ENCODE data around the gene PLEKHG3. TPM values are rescaled to one million over a fixed set of nuclear protein-coding genes. Genes with fewer than 3 reads are reported as not detected.

The PLEKHG3 gene
- total RNA-seq, 4 donors from 2014 or later, result 58.1 to 273 (median 94.7) TPM

DNA sequence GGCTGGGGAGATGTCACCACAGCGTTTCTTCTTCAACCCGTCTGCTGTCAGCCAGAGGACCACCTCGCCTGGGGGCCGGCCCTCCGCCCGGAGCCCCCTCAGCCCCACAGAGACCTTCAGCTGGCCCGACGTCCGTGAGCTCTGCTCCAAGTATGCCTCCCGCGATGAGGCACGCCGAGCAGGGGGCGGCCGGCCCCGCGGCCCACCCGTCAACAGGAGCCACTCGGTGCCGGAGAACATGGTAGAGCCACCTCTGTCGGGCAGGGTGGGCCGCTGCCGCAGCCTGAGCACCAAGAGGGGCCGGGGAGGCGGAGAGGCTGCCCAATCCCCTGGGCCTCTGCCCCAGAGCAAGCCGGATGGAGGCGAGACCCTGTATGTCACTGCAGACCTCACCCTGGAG is 38.8 kb downstream of the PLEKHG3 start:
- 92 to 93% methylated on average over 3 to 27 of the region's 27 CpGs for WGBS, 2 donors (ENCODE audit: low coverage in 1 of 2)
- H3K36me3 ChIP-seq, result peaks cover 0 to 53% (median 20%) of the 10 kb centered on the region in 4 donors
- in situ Hi-C loops (cut with MboI; ENCODE audit: low pct_ligation_motif_present in 1 of 4, low pct_unique_long_range_greater_than_20kb in 1 of 4, low sequenced_read_pairs in 3 of 4), result no loop called here
- H3K9me3 ChIP-seq, result no peaks in the 10 kb centered on the region
- H3K27me3 ChIP-seq, result no peaks in the 10 kb centered on the region
- no peak overlapping the region for H3K4me3 ChIP-seq
- DNase-seq, result no peak
- intact Hi-C loops (cut with DNase I; ENCODE audit: low total_unique reads), result no loop called here
- H3K27ac ChIP-seq, result no peak overlapping the region
- TF ChIP-seq EP300 (IDR thresholded peaks at IDR 0.05; ENCODE audit: low read depth) (no peak), POLR2A (IDR thresholded peaks at IDR 0.05) (no peak), POLR2AphosphoS5 (IDR thresholded peaks at IDR 0.05) (no peak)
- TF ChIP-seq, protein P1, sequence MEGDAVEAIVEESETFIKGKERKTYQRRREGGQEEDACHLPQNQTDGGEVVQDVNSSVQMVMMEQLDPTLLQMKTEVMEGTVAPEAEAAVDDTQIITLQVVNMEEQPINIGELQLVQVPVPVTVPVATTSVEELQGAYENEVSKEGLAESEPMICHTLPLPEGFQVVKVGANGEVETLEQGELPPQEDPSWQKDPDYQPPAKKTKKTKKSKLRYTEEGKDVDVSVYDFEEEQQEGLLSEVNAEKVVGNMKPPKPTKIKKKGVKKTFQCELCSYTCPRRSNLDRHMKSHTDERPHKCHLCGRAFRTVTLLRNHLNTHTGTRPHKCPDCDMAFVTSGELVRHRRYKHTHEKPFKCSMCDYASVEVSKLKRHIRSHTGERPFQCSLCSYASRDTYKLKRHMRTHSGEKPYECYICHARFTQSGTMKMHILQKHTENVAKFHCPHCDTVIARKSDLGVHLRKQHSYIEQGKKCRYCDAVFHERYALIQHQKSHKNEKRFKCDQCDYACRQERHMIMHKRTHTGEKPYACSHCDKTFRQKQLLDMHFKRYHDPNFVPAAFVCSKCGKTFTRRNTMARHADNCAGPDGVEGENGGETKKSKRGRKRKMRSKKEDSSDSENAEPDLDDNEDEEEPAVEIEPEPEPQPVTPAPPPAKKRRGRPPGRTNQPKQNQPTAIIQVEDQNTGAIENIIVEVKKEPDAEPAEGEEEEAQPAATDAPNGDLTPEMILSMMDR (IDR thresholded peaks at IDR 0.05), result no peak
- H3K4me1 ChIP-seq, result peaks cover 0 to 13% (median 5%) of the 10 kb centered on the region in 4 donors

DNA sequence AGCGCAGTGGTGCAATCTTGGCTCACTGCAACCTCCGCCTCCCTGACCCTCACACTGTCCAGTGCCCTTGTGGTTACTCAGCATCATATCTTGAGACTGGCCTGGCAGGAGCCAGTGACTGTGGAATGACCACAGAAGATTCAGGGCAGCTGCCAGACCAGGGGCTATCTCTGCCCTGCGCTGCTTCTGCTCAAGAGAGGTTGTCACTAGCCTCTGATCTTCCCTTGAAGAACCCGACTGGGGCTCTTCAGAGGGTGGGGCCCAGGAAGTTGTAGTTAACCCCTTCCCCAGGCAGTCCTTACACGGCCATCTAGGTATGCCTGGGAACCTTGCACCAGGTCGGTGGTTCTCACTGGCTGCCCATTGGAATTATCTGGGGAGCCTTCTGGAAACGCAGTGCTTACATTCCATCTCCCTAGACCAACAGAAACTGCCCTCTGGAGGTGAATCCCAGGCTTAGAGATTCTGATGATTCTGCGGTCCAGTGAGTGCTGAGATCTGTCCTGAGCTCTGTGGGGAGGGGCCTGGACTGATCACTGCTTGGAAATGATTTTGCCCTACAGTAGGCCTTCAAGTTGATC is 41.4 kb downstream of the PLEKHG3 start:
- 56% methylated on average over 8 of the region's 8 CpGs; no CpG with 5 or more reads in 1 of the 2 donors for WGBS, 2 donors (ENCODE audit: low coverage in 1 of 2)
- intact Hi-C loops (cut with DNase I; ENCODE audit: low total_unique reads), result no loop called here
- peaks cover 0 to 13% (median 5%) of the 10 kb centered on the region in 4 donors for H3K4me1 ChIP-seq
- no peak for DNase-seq
- H3K9me3 ChIP-seq, result no peaks in the 10 kb centered on the region
- in situ Hi-C loops (cut with MboI; ENCODE audit: low pct_ligation_motif_present in 1 of 4, low pct_unique_long_range_greater_than_20kb in 1 of 4, low sequenced_read_pairs in 3 of 4), result no loop called here
- TF ChIP-seq EP300 (IDR thresholded peaks at IDR 0.05; ENCODE audit: low read depth) (no peak), POLR2AphosphoS5 (IDR thresholded peaks at IDR 0.05) (no peak), POLR2A (IDR thresholded peaks at IDR 0.05) (no peak)
- TF ChIP-seq, protein P1 (IDR thresholded peaks at IDR 0.05), result peak in 2 of 5 experiments; percentile 15 to 20
- no peaks in the 10 kb centered on the region for H3K27me3 ChIP-seq
- peaks cover 0 to 36% (median 14%) of the 10 kb centered on the region in 4 donors for H3K36me3 ChIP-seq
- peak overlapping the region in 2 of 4 donors; percentile 21 to 54 for H3K27ac ChIP-seq
- H3K4me3 ChIP-seq, result no peak overlapping the region

DNA sequence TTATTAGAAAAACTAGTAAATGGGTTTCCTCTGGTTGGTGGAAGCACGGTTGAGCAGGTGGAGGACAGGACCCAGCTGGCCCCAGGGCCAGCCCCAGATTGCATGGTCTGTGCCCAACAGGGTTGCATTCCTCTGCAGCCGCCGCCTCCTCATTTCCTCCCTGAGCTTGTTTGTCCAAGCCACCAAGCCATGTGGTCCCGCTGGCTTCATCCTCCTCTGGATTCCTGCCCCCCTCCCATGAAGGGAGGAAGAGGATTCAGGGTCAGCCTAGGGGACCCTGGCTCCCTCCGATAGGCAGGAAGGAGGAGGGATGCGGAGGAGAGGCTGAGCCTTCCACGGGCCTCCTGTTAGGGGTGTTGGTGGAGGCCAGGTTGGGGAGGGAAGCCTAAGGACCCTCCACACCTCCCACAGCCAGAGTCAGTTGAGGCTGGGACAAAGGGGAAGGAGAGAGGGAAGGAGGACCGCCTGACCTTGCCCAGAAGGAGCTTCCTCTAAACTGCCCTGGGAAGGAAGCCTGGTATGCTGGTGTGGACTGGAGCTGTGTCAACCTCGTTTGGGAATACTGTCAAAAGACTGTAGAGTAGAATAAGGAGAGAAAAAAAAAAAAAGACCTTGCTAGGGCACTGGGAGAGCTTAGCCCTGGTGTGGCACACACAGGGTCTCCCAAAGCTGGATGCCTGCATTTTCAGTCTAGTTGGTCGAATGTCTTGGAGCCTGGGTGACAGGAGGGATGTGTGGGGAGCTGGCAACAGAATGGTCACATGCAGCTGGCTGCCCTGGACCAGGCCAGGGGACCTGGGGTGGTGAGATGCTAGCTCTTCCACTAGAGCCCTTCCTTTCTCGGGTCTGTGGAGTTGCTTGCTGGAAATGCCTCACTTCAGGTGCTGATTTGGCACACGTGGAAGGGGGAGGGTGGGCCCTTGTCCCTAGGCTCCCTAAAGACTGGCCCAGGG is 42.4 kb downstream of the PLEKHG3 start:
- Histone ChIP-seq H3K36me3 (peaks cover 0 to 27% (median 9%) of the 10 kb centered on the region in 4 donors), H3K27ac (peak overlapping the region in 2 of 4 donors; percentile 21 to 46), H3K27me3 (no peaks in the 10 kb centered on the region), H3K4me3 (no peak overlapping the region), H3K4me1 (peaks cover 0 to 13% (median 5%) of the 10 kb centered on the region in 4 donors), H3K9me3 (no peaks in the 10 kb centered on the region)
- in situ Hi-C loops (cut with MboI; ENCODE audit: low pct_ligation_motif_present in 1 of 4, low pct_unique_long_range_greater_than_20kb in 1 of 4, low sequenced_read_pairs in 3 of 4) (no loop called here), intact Hi-C loops (cut with DNase I; ENCODE audit: low total_unique reads) (no loop called here)
- WGBS, 2 donors (ENCODE audit: low coverage in 1 of 2), result 57 to 90% methylated on average over 2 to 12 of the region's 12 CpGs
- TF ChIP-seq POLR2A (IDR thresholded peaks at IDR 0.05) (no peak), EP300 (IDR thresholded peaks at IDR 0.05; ENCODE audit: low read depth) (no peak), POLR2AphosphoS5 (IDR thresholded peaks at IDR 0.05) (no peak)
- TF ChIP-seq, protein P1 (IDR thresholded peaks at IDR 0.05), result no peak
- no peak for DNase-seq

DNA sequence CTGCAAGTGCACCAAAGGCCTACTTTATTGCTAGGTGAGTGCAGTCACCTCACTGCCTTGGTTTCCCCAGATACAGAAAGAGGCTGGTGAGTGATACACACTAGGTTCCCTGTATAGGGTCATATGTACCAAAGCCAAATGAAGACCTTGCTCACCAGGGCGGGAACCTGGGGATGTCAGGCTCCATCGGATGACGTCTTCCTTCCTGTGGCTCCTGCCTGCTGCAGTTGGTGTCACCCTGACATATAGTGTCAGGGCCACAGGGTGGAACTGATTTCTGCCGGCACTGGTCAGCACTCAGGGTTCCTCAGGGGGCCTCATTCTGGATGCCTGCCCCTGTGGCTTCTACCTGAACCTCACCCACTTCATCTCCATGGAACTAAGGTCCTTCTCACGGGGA is 43.1 kb downstream of the PLEKHG3 start:
- intact Hi-C loops (cut with DNase I; ENCODE audit: low total_unique reads), result no loop called here
- peaks cover 0 to 19% (median 7%) of the 10 kb centered on the region in 4 donors for H3K36me3 ChIP-seq
- no peaks in the 10 kb centered on the region for H3K9me3 ChIP-seq
- H3K4me1 ChIP-seq, result peaks cover 0 to 13% (median 5%) of the 10 kb centered on the region in 4 donors
- no peaks in the 10 kb centered on the region for H3K27me3 ChIP-seq
- no peak for TF ChIP-seq POLR2A (IDR thresholded peaks at IDR 0.05)
- no peak for TF ChIP-seq EP300 (IDR thresholded peaks at IDR 0.05; ENCODE audit: low read depth)
- TF ChIP-seq POLR2AphosphoS5 (IDR thresholded peaks at IDR 0.05), result no peak
- TF ChIP-seq, protein P1 (IDR thresholded peaks at IDR 0.05), result no peak
- in situ Hi-C loops (cut with MboI; ENCODE audit: low pct_ligation_motif_present in 1 of 4, low pct_unique_long_range_greater_than_20kb in 1 of 4, low sequenced_read_pairs in 3 of 4), result no loop called here
- no peak overlapping the region for H3K4me3 ChIP-seq
- no peak overlapping the region for H3K27ac ChIP-seq
- WGBS, 2 donors (ENCODE audit: low coverage in 1 of 2), result 92% methylated on average over 5 of the region's 5 CpGs; no CpG with 5 or more reads in 1 of the 2 donors
- no peak for DNase-seq
